Vagina (tissue), 2 donors: ENCODE results near the gene ZNF44.

Experiments
- CTCF ChIP-seq, 3 experiments: fragments of 450-650 bp in 2 of 3; fragments of 200-600 bp in 1 of 3; sonication (generic) in 1 of 3; IDR thresholded peaks; one replicate each; pipeline ENCODE4 v1.5.1; 2017 to 2019; ENCODE audit warnings: antibody characterized with exemption in 3 of 3, mild to moderate bottlenecking in 2 of 3, moderate library complexity in 2 of 3
- POLR2A ChIP-seq, 2 donors: fragments of 450-650 bp; IDR thresholded peaks; one replicate each; pipeline ENCODE4 v1.6.1; 2017; ENCODE audit warnings: antibody characterized with exemption in 2 of 2, mild to moderate bottlenecking in 2 of 2, moderate library complexity in 2 of 2
- POLR2AphosphoS5 ChIP-seq, 2 donors: sonication (generic); formaldehyde crosslinking; IDR thresholded peaks; one replicate each; pipeline ENCODE4 v1.9.0; 2017; ENCODE audit warnings: antibody characterized with exemption in 2 of 2, mild to moderate bottlenecking in 2 of 2, low read depth in 1 of 2; ENCODE audit not compliant: insufficient read depth in 1 of 2

DNA sequence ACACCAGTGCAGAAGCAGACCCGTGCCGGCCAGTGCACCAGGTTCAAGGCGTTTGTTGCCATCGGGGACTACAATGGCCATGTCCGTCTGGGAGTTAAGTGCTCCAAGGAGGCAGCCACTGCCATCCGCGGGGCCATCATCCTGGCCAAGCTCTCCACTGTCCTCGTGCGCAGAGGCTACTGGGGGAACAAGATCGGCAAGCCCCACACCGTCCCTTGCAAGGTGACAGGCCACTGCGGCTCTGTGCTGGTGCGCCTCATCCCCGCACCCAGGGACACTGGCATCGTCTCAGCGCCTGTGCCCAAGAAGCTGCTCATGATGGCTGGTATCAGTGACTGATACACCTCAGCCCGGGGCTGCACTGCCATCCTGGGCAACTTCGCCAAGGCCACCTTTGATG, 10.1 kb downstream of the ZNF44 start:
- TF ChIP-seq POLR2A (IDR thresholded peaks at IDR 0.05), result no peak
- TF ChIP-seq CTCF (IDR thresholded peaks at IDR 0.05), result no peak
- no peak for TF ChIP-seq POLR2AphosphoS5 (IDR thresholded peaks at IDR 0.05; ENCODE audit: insufficient read depth in 1 of 2, low read depth in 1 of 2)
